WERI-Rb-1 (cell line): ENCODE results near the gene GFRA1.

Experiments
- DNase-seq: peaks from one replicate; pipeline ENCODE4 v3.0.0-alpha.2; 2020
- H3K27ac ChIP-seq: fragments of 250-450 bp; sonication (Bioruptor Pico); 2 replicates; pipeline ENCODE4 v1.5.1; 2020; ENCODE audit warnings: mild to moderate bottlenecking, moderate library complexity
- H3K27me3 ChIP-seq: fragments of 250-450 bp; sonication (Bioruptor Pico); 2 replicates; pipeline ENCODE4 v1.5.1; 2021; ENCODE audit warnings: mild to moderate bottlenecking, low read depth, moderate library complexity; ENCODE audit not compliant: insufficient read depth, severe bottlenecking
- H3K36me3 ChIP-seq: fragments of 250-450 bp; sonication (Bioruptor Pico); 2 replicates; pipeline ENCODE4 v1.5.1; 2020; ENCODE audit warnings: mild to moderate bottlenecking, moderate library complexity
- H3K4me3 ChIP-seq: 2 replicates; pipeline ENCODE4 v1.5.1; 2011; ENCODE audit warnings: low read depth, mild to moderate bottlenecking, control low read depth, low read length
- H3K9me3 ChIP-seq: fragments of 250-450 bp; sonication (Bioruptor Pico); 2 replicates; pipeline ENCODE4 v1.5.1; 2021; ENCODE audit warnings: mild to moderate bottlenecking, moderate library complexity; ENCODE audit not compliant: severe bottlenecking
- TF ChIP-seq, protein P1 (sequence below): IDR thresholded peaks from 2 replicates; pipeline ENCODE4 v1.5.1; 2011; ENCODE audit warnings: low read depth, mild to moderate bottlenecking, control low read depth, inconsistent platforms, low read length

GFRA1 gene

DNA sequence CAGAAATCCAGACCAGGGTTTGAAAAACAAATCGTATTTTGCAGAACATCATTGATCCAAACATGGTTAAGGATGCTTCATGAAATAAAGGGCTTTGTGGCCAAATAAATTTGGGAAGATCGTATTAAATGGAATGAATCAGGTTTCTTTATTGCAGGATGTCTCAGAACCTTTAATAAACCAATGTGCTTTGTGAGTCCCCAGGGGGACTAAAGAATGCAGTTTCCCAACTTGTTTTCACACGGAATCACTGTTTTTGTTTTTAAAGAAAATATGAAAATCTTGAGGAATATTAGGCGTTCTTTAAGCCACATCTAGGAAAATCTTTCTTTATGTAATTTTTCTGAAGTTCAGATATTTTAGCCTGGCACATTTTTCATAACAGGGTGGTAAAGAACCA, 34.4 kb upstream of the GFRA1 start:
- H3K27me3 ChIP-seq, result no peaks in the 10 kb centered on the region
- no peak overlapping the region for H3K4me3 ChIP-seq
- no peak overlapping the region for H3K27ac ChIP-seq
- H3K36me3 ChIP-seq, result no peaks in the 10 kb centered on the region
- DNase-seq, result no peak
- no peaks in the 10 kb centered on the region for H3K9me3 ChIP-seq
- TF ChIP-seq, protein P1, sequence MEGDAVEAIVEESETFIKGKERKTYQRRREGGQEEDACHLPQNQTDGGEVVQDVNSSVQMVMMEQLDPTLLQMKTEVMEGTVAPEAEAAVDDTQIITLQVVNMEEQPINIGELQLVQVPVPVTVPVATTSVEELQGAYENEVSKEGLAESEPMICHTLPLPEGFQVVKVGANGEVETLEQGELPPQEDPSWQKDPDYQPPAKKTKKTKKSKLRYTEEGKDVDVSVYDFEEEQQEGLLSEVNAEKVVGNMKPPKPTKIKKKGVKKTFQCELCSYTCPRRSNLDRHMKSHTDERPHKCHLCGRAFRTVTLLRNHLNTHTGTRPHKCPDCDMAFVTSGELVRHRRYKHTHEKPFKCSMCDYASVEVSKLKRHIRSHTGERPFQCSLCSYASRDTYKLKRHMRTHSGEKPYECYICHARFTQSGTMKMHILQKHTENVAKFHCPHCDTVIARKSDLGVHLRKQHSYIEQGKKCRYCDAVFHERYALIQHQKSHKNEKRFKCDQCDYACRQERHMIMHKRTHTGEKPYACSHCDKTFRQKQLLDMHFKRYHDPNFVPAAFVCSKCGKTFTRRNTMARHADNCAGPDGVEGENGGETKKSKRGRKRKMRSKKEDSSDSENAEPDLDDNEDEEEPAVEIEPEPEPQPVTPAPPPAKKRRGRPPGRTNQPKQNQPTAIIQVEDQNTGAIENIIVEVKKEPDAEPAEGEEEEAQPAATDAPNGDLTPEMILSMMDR, result no peak

DNA sequence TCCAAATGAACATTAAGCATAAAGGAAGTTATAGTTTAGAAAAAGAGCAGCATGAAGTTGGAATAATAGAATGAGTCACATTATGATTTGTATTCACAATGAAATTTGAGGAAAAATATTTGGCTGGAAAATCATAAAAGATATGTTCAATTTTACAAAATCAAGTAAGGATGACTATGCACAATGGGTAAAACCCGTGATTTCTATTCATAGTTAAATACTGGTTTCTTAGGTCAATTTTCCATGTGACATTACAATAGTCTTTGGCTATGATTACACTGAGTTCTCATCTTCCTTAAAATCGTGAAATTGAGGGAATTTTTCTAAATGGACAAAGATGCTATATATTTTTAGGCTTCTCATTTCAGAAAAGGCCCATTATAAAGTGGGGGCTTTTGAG, 33.8 kb upstream of the GFRA1 start:
- TF ChIP-seq, protein P1, result no peak
- Histone ChIP-seq H3K27ac (no peak overlapping the region), H3K9me3 (no peaks in the 10 kb centered on the region), H3K36me3 (no peaks in the 10 kb centered on the region), H3K27me3 (no peaks in the 10 kb centered on the region), H3K4me3 (no peak overlapping the region)
- no peak for DNase-seq

DNA sequence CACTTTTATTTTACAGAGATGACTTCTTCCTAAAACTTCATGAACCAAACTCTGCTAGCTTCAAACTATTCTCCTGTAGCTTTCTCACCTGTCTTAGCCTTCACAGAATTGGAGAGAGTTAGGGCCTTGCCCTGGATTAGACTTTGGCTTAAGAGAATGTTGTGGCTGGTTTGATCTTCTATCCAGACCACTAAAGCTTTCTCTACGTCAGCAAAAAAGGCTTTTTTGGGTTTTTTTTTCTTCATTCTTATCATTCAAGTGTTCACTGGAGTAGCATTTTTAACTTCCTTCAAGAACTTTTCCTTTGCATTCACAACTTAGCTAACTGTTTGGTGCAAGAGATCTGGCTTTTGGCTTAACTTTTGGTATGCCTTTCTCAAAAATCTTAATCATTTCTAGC, 31.9 kb upstream of the GFRA1 start:
- H3K4me3 ChIP-seq, result no peak overlapping the region
- H3K27ac ChIP-seq, result no peak overlapping the region
- TF ChIP-seq, protein P1, result no peak
- no peak for DNase-seq
- no peaks in the 10 kb centered on the region for H3K27me3 ChIP-seq
- no peaks in the 10 kb centered on the region for H3K36me3 ChIP-seq
- no peaks in the 10 kb centered on the region for H3K9me3 ChIP-seq

DNA sequence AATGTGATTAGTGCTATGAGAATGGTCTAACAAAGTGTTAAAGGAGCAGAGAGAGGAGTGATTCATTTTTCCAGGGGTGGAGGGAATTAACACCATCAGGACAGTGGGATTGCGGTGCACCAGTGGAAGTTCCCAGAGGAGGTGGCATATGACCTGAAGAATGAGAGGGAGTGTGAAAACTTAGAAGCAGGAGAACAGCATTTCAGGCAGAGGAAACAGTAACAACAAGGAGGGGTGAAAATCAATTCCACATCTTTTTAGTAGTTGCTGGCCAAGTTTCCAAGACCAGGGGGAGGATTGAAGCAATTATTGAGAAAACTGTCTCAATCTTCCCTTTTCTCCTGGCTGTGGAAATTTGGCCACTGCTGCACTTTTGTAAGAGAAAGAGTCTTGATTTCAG, 27.5 kb upstream of the GFRA1 start:
- no peaks in the 10 kb centered on the region for H3K27me3 ChIP-seq
- H3K4me3 ChIP-seq, result no peak overlapping the region
- TF ChIP-seq, protein P1, result no peak
- H3K36me3 ChIP-seq, result no peaks in the 10 kb centered on the region
- no peak overlapping the region for H3K27ac ChIP-seq
- H3K9me3 ChIP-seq, result no peaks in the 10 kb centered on the region
- DNase-seq, result no peak

DNA sequence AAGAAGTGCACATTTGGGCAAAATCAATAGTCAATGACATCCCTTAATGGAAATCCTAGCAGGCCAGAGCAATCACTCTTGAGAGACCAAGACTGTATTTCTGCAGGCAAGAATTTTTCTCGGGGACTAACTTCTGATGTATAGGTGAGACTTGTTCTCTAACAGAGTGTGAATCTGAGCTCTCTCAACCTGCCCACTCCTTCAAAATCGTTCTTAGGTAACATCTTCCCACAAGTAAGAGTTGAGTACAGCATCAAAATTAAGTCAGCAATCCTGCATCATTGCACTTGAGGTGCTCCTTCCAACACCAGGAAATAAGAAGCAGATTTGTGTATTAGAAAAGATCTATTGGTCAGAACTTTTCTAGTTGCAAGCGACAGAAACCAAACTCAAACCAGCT, 25.6 kb upstream of the GFRA1 start:
- no peak overlapping the region for H3K4me3 ChIP-seq
- H3K27ac ChIP-seq, result no peak overlapping the region
- H3K36me3 ChIP-seq, result no peaks in the 10 kb centered on the region
- DNase-seq, result no peak
- no peaks in the 10 kb centered on the region for H3K9me3 ChIP-seq
- H3K27me3 ChIP-seq, result no peaks in the 10 kb centered on the region
- TF ChIP-seq, protein P1, result no peak

DNA sequence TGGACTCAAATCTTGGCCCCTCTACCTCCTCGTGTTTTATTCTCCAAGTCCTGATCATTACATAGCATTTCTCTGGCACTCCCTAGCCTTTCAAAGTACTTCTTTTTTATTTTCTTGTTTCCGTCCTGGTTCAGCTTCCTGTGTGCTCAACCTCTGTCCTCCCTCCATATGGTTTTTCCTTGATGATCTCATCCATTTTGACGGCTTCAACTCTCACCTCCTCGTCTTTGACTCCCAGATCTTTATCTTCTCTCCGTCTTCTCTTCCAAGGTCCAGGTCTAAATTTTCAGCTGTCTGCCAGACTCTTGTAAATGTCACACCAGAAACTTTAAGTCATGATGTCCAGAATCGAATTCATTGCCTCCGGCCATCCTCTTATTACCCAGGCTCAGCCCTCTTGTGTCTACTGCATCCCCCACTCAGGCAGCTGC, 23.3 kb upstream of the GFRA1 start:
- TF ChIP-seq, protein P1, result no peak
- no peaks in the 10 kb centered on the region for H3K9me3 ChIP-seq
- H3K27ac ChIP-seq, result no peak overlapping the region
- DNase-seq, result no peak
- H3K36me3 ChIP-seq, result no peaks in the 10 kb centered on the region
- no peaks in the 10 kb centered on the region for H3K27me3 ChIP-seq
- H3K4me3 ChIP-seq, result no peak overlapping the region
